Natural killer cell (primary cell): ENCODE results near the gene COL16A1. TPM values are rescaled to one million over a fixed set of nuclear protein-coding genes. Genes with fewer than 3 reads are reported as not detected.

Experiments
- ATAC-seq, 3 donors: fragments of 150-1000 bp in 2 of 3; fragments of 200-7000 bp in 1 of 3; cut with Tn5 transposase; 1 replicate in 1 of 3; 2 replicates in 2 of 3; pipeline ENCODE4 v1.10.0; 2021; ENCODE audit warnings: mild to moderate bottlenecking in 2 of 3, moderate library complexity in 2 of 3
- DNase-seq, 2 donors: peaks; one replicate each; pipeline versions ENCODE4 v3.0.0 to v3.0.0-alpha.2; 2013 to 2021; ENCODE audit warnings: mixed read lengths in 1 of 2
- H3K27ac ChIP-seq: one replicate; pipeline ENCODE4 v1.5.1; 2013; ENCODE audit warnings: mild to moderate bottlenecking, low read length
- H3K27me3 ChIP-seq: one replicate; pipeline ENCODE4 v1.6.1; 2013; ENCODE audit warnings: low read length; ENCODE audit not compliant: control insufficient read depth, insufficient read depth
- H3K36me3 ChIP-seq: one replicate; pipeline ENCODE4 v1.6.1; 2013; ENCODE audit warnings: low read length; ENCODE audit not compliant: control insufficient read depth, insufficient read depth
- H3K4me1 ChIP-seq: one replicate; pipeline ENCODE4 v1.6.1; 2013; ENCODE audit warnings: low read length; ENCODE audit not compliant: control insufficient read depth, insufficient read depth
- H3K4me3 ChIP-seq: one replicate; pipeline ENCODE4 v1.5.1; 2013; ENCODE audit warnings: low read length
- H3K9me3 ChIP-seq: one replicate; pipeline ENCODE4 v1.6.1; 2013; ENCODE audit warnings: low read length; ENCODE audit not compliant: control insufficient read depth, insufficient read depth
- H3K27ac Mint-ChIP-seq, 2 donors: one replicate each; pipeline ENCODE4 v1.8.0; 2022; ENCODE audit warnings: mild to moderate bottlenecking in 2 of 2, mixed read lengths in 2 of 2, moderate library complexity in 1 of 2
- H3K27me3 Mint-ChIP-seq, 2 donors: one replicate each; pipeline ENCODE4 v1.8.0; 2022; ENCODE audit warnings: low read depth in 2 of 2, mixed read lengths in 2 of 2
- H3K36me3 Mint-ChIP-seq: one replicate; pipeline ENCODE4 v1.8.0; 2022; ENCODE audit warnings: mixed read lengths
- H3K4me1 Mint-ChIP-seq, 2 donors: one replicate each; pipeline ENCODE4 v1.8.0; 2022; ENCODE audit warnings: mixed read lengths in 2 of 2
- H3K4me3 Mint-ChIP-seq: one replicate; pipeline ENCODE4 v1.8.0; 2022; ENCODE audit warnings: mild to moderate bottlenecking, moderate library complexity, mixed read lengths
- H3K9me3 Mint-ChIP-seq, 2 donors: one replicate each; pipeline ENCODE4 v1.8.0; 2022; ENCODE audit warnings: mixed read lengths in 2 of 2
- CTCF ChIP-seq: fragments of 200-600 bp; IDR thresholded peaks from one replicate; pipeline ENCODE4 v1.8.0; 2022; ENCODE audit warnings: antibody characterized with exemption
- WGBS: methylation state at CpG from one replicate; pipeline ENCODE4 v1.1.7; 2013; ENCODE audit warnings: missing lambda C conversion rate; ENCODE audit not compliant: insufficient coverage; 5-methylcytosine and 5-hydroxymethylcytosine counted together
- intact Hi-C: fragments of 100-400 bp; cut with micrococcal nuclease; formaldehyde crosslinking; loops from one replicate; pipeline ENCODE4 v1.14.2; 2022
- total RNA-seq, 4 donors: library from RNA; stranded (reverse); fragments of 120-200 nt in 1 of 4; gene quantifications; one replicate each; pipeline versions ENCODE4 v1.2.3 to v1.2.4, GENCODE V29; 2013 to 2022

COL16A1 gene
- total RNA-seq, 3 donors from 2014 or later (not counting 1 experiment from before 2014, with no cell fraction given) = 0.14 TPM; not detected in 2

- Histone ChIP-seq H3K4me1 (peaks cover 20% of the 10 kb centered on the region), H3K27me3 (no peaks in the 10 kb centered on the region), H3K4me3 (no peak overlapping the region), H3K27ac (no peak overlapping the region), H3K36me3 (no peaks in the 10 kb centered on the region), H3K9me3 (no peaks in the 10 kb centered on the region)
- DNase-seq (no peak), ATAC-seq (no peak)
- H3K9me3 Mint-ChIP-seq = no peaks in the 10 kb centered on the region
- WGBS = 83% methylated on average over 5 of the region's 5 CpGs
- H3K27ac Mint-ChIP-seq = no peak overlapping the region
- TF ChIP-seq CTCF = no peak
- peaks cover 24 to 31% of the 10 kb centered on the region in 2 donors for H3K4me1 Mint-ChIP-seq
- no peak overlapping the region for H3K4me3 Mint-ChIP-seq
- intact Hi-C loops = no loop called here
- no peaks in the 10 kb centered on the region for H3K27me3 Mint-ChIP-seq
- H3K36me3 Mint-ChIP-seq = no peaks in the 10 kb centered on the region
Measured at GRCh38 chr1:31695327-31695726, 8.5 kb downstream of the COL16A1 start.

DNA sequence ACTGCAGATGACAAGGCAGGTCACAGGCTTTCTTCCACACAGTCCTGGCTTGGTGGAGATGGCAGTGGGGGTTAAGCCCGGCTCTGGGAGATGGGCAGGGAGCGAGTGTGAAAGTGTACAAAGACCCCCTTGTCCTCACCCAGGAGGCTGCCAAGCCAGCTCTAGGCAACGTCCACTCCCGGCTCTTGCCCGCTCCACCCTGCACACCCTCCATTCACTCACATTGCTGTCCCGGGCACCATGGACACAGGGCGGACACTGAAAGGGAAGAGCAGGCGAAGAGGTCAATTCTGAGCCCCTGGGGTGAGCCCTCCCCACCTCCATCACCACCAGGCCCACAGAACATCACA lies 8.9 kb downstream of the COL16A1 start:
- no peak for TF ChIP-seq CTCF
- Mint-ChIP-seq H3K4me3 (no peak overlapping the region), H3K36me3 (no peaks in the 10 kb centered on the region), H3K27me3 (no peaks in the 10 kb centered on the region), H3K4me1 (peaks cover 20 to 27% of the 10 kb centered on the region in 2 donors), H3K27ac (no peak overlapping the region), H3K9me3 (no peaks in the 10 kb centered on the region)
- H3K9me3 ChIP-seq = no peaks in the 10 kb centered on the region
- peaks cover 16% of the 10 kb centered on the region for H3K4me1 ChIP-seq
- H3K27ac ChIP-seq = no peak overlapping the region
- DNase-seq (no peak), ATAC-seq (no peak)
- WGBS = 96% methylated on average over 7 of the region's 8 CpGs
- no peaks in the 10 kb centered on the region for H3K27me3 ChIP-seq
- no peaks in the 10 kb centered on the region for H3K36me3 ChIP-seq
- intact Hi-C loops = no loop called here
- H3K4me3 ChIP-seq = no peak overlapping the region

GRCh38 chr1:31694069-31694963 lies 9.5 kb downstream of the COL16A1 start:
- Histone ChIP-seq H3K9me3 (no peaks in the 10 kb centered on the region), H3K27me3 (no peaks in the 10 kb centered on the region), H3K4me3 (no peak overlapping the region), H3K36me3 (no peaks in the 10 kb centered on the region), H3K27ac (no peak overlapping the region), H3K4me1 (peaks cover 10% of the 10 kb centered on the region)
- ATAC-seq (no peak), DNase-seq (no peak)
- H3K36me3 Mint-ChIP-seq = no peaks in the 10 kb centered on the region
- TF ChIP-seq CTCF = no peak
- H3K9me3 Mint-ChIP-seq = no peaks in the 10 kb centered on the region
- WGBS = 84% methylated on average over 12 of the region's 12 CpGs
- no peak overlapping the region for H3K4me3 Mint-ChIP-seq
- no peaks in the 10 kb centered on the region for H3K27me3 Mint-ChIP-seq
- intact Hi-C loops = no loop called here
- H3K4me1 Mint-ChIP-seq = peaks cover 13 to 20% of the 10 kb centered on the region in 2 donors
- no peak overlapping the region for H3K27ac Mint-ChIP-seq

DNA sequence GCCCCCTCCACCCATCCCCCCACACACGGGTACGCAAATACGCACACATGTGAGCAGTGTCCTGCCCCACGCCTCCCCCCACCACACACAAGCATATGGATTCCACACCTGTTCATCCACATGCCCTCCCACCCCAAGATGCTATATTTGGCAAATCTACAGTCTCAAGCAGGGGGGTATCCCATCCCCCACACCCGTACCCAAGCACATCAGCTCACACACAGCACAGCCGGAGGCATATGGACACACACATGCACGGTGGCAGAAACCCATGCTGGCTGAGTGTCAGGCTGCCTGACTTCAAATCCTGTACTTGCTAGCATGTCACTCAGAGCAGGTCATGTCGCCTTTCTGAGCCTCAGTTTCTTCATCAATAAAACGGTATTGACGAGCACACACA lies 10.6 kb downstream of the COL16A1 start:
- DNase-seq (no peak), ATAC-seq (no peak)
- Mint-ChIP-seq H3K4me3 (no peak overlapping the region), H3K27me3 (peaks cover 0 to 4% of the 10 kb centered on the region in 2 donors), H3K9me3 (no peaks in the 10 kb centered on the region), H3K4me1 (peaks cover 6 to 11% of the 10 kb centered on the region in 2 donors), H3K36me3 (no peaks in the 10 kb centered on the region), H3K27ac (no peak overlapping the region)
- 87% methylated on average over 10 of the region's 10 CpGs for WGBS
- H3K27me3 ChIP-seq = no peaks in the 10 kb centered on the region
- no peaks in the 10 kb centered on the region for H3K36me3 ChIP-seq
- H3K9me3 ChIP-seq = no peaks in the 10 kb centered on the region
- H3K4me3 ChIP-seq = no peak overlapping the region
- no peaks in the 10 kb centered on the region for H3K4me1 ChIP-seq
- intact Hi-C loops = no loop called here
- TF ChIP-seq CTCF = no peak
- no peak overlapping the region for H3K27ac ChIP-seq
